Upper lobe of left lung (tissue), 6 donors: ENCODE results near the gene PIK3R6. TPM values are rescaled to one million over a fixed set of nuclear protein-coding genes. Genes with fewer than 3 reads are reported as not detected.

Source experiments
- ATAC-seq, 2 donors: fragments of 200-7000 bp; cut with Tn5 transposase; one replicate each; pipeline ENCODE4 v1.9.1; 2022; ENCODE audit warnings: mild to moderate bottlenecking in 2 of 2, moderate library complexity in 2 of 2; ENCODE audit not compliant: low FRiP score in 2 of 2
- DNase-seq, 2 donors: peaks; one replicate each; pipeline ENCODE4 v3.0.0-alpha.2; 2019 to 2020
- H3K27ac ChIP-seq, 4 donors: fragments of 200-600 bp; sonication (generic); one replicate each; pipeline ENCODE4 v1.5.1; 2016 to 2019
- H3K27me3 ChIP-seq, 4 donors: fragments of 200-600 bp; sonication (generic); one replicate each; pipeline ENCODE4 v1.5.1; 2017 to 2019
- H3K36me3 ChIP-seq, 4 donors: fragments of 200-600 bp; sonication (generic); one replicate each; pipeline ENCODE4 v1.5.1; 2016 to 2019
- H3K4me1 ChIP-seq, 4 donors: fragments of 200-600 bp; sonication (generic); one replicate each; pipeline ENCODE4 v1.5.1; 2018 to 2019
- H3K4me3 ChIP-seq, 4 donors: fragments of 200-600 bp; sonication (generic); one replicate each; pipeline ENCODE4 v1.5.1; 2017 to 2019; ENCODE audit warnings: mild to moderate bottlenecking in 2 of 4, moderate library complexity in 1 of 4
- H3K9me3 ChIP-seq, 4 donors: fragments of 200-600 bp; sonication (generic); one replicate each; pipeline ENCODE4 v1.5.1; 2018 to 2019
- CTCF ChIP-seq, 6 experiments: fragments of 450-650 bp in 4 of 6; fragments of 200-600 bp in 2 of 6; sonication (generic) in 2 of 6; IDR thresholded peaks; one replicate each; pipeline ENCODE4 v1.5.1; 2016 to 2019; ENCODE audit warnings: antibody characterized with exemption in 6 of 6
- EP300 ChIP-seq, 4 donors: sonication (generic); formaldehyde crosslinking; IDR thresholded peaks; one replicate each; pipeline ENCODE4 v1.5.1; 2017; ENCODE audit warnings: antibody characterized with exemption in 4 of 4, control low read depth in 2 of 4
- POLR2A ChIP-seq, 4 donors: fragments of 450-650 bp; IDR thresholded peaks; one replicate each; pipeline ENCODE4 v1.5.1; 2016 to 2017; ENCODE audit warnings: antibody characterized with exemption in 4 of 4, mild to moderate bottlenecking in 2 of 4
- POLR2AphosphoS5 ChIP-seq, 2 donors: sonication (generic); formaldehyde crosslinking; IDR thresholded peaks; one replicate each; pipeline ENCODE4 v1.5.1; 2017; ENCODE audit warnings: antibody characterized with exemption in 2 of 2
- WGBS, 2 donors: methylation state at CpG; one replicate each; pipeline ENCODE4 v1.1.5; 2017 to 2018; 5-methylcytosine and 5-hydroxymethylcytosine counted together
- total RNA-seq, 6 donors: library from RNA; depleted of rRNA in 4 of 6; stranded (reverse); fragments of >200 nt in 4 of 6; gene quantifications; one replicate each; pipeline versions ENCODE4 v1.1.0 to v1.2.1, GENCODE V29; 2016 to 2021
- donor health status: DM: no; HTN: no; CAD: no; lungs with moderate emphysema.
- donor health status: DM: no; HTN: yes; CAD: no; lungs with severe emphysema.

PIK3R6 gene
- total RNA-seq, 6 donors from 2014 or later: 1.1 to 4.2 (median 2.4) TPM

- TF ChIP-seq POLR2A (IDR thresholded peaks at IDR 0.05): no peak
- TF ChIP-seq CTCF (IDR thresholded peaks at IDR 0.05): no peak
- TF ChIP-seq POLR2AphosphoS5 (IDR thresholded peaks at IDR 0.05): no peak
- no peak for TF ChIP-seq EP300 (IDR thresholded peaks at IDR 0.05)
- Histone ChIP-seq H3K27ac (peak overlapping the region in 1 of 4 donors; percentile 11), H3K27me3 (no peaks in the 10 kb centered on the region), H3K9me3 (no peaks in the 10 kb centered on the region), H3K4me1 (peaks cover 0 to 16% (median 0%) of the 10 kb centered on the region in 4 donors), H3K4me3 (no peak overlapping the region), H3K36me3 (peaks cover 0 to 6% (median 0%) of the 10 kb centered on the region in 4 donors)
- 67 to 73% methylated on average over 6 of the region's 6 CpGs for WGBS, 2 donors
- ATAC-seq (no peak), DNase-seq (no peak)
These were observed 31.2 kb upstream of the PIK3R6 start for GRCh38 chr17:8898636-8899035.

- no peak overlapping the region for H3K4me3 ChIP-seq
- H3K27ac ChIP-seq: peak overlapping the region in 1 of 4 donors; percentile 11
- H3K27me3 ChIP-seq: no peaks in the 10 kb centered on the region
- H3K9me3 ChIP-seq: no peaks in the 10 kb centered on the region
- peaks cover 0 to 6% (median 0%) of the 10 kb centered on the region in 4 donors for H3K36me3 ChIP-seq
- H3K4me1 ChIP-seq: peaks cover 0 to 16% (median 0%) of the 10 kb centered on the region in 4 donors
- DNase-seq: no peak
- ATAC-seq: no peak
- TF ChIP-seq EP300 (IDR thresholded peaks at IDR 0.05): no peak
- TF ChIP-seq CTCF (IDR thresholded peaks at IDR 0.05): no peak
- no peak for TF ChIP-seq POLR2AphosphoS5 (IDR thresholded peaks at IDR 0.05)
- no peak for TF ChIP-seq POLR2A (IDR thresholded peaks at IDR 0.05)
- WGBS, 2 donors: 57 to 71% methylated on average over 2 of the region's 2 CpGs
These were observed 30.7 kb upstream of the PIK3R6 start for GRCh38 chr17:8898126-8898525.

- peaks cover 0 to 16% (median 0%) of the 10 kb centered on the region in 4 donors for H3K4me1 ChIP-seq
- H3K36me3 ChIP-seq: peaks cover 0 to 6% (median 0%) of the 10 kb centered on the region in 4 donors
- DNase-seq: no peak
- no peak overlapping the region for H3K4me3 ChIP-seq
- no peak overlapping the region for H3K27ac ChIP-seq
- H3K27me3 ChIP-seq: no peaks in the 10 kb centered on the region
- TF ChIP-seq POLR2AphosphoS5 (IDR thresholded peaks at IDR 0.05): no peak
- no peak for TF ChIP-seq EP300 (IDR thresholded peaks at IDR 0.05)
- TF ChIP-seq POLR2A (IDR thresholded peaks at IDR 0.05): no peak
- no peak for TF ChIP-seq CTCF (IDR thresholded peaks at IDR 0.05)
- 78 to 79% methylated on average over 10 to 12 of the region's 12 CpGs for WGBS, 2 donors
- ATAC-seq: no peak
- H3K9me3 ChIP-seq: no peaks in the 10 kb centered on the region
These were observed 29.5 kb upstream of the PIK3R6 start for GRCh38 chr17:8896641-8897635.

- DNase-seq: no peak
- Histone ChIP-seq H3K4me1 (peaks cover 0 to 16% (median 0%) of the 10 kb centered on the region in 4 donors), H3K27me3 (no peaks in the 10 kb centered on the region), H3K9me3 (no peaks in the 10 kb centered on the region), H3K27ac (no peak overlapping the region), H3K36me3 (peaks cover 0 to 5% (median 0%) of the 10 kb centered on the region in 4 donors), H3K4me3 (no peak overlapping the region)
- WGBS, 2 donors: 83 to 88% methylated on average over 3 of the region's 3 CpGs
- no peak for ATAC-seq
- TF ChIP-seq POLR2A (IDR thresholded peaks at IDR 0.05) (no peak), EP300 (IDR thresholded peaks at IDR 0.05) (no peak), CTCF (IDR thresholded peaks at IDR 0.05) (no peak), POLR2AphosphoS5 (IDR thresholded peaks at IDR 0.05) (no peak)
These were observed 28.6 kb upstream of the PIK3R6 start for GRCh38 chr17:8896087-8896486.
